Large intestine (tissue), 12 donors: ENCODE measurements around the gene CBS. TPM values are rescaled to one million over a fixed set of nuclear protein-coding genes. Genes with fewer than 3 reads are reported as not detected.
"Not testable (repeated sequence)": the region's sequence is repeated elsewhere in the genome, so short reads cannot be mapped to it uniquely, and the experiment has no call there.

Experiments used
- DNase-seq, 2 donors: peaks; one replicate each; pipeline versions ENCODE4 v3.0.0 to v3.0.0-alpha.2; 2013
- H3K27ac ChIP-seq: one replicate; pipeline ENCODE4 v1.5.1; 2013; ENCODE audit warnings: low read length
- H3K27me3 ChIP-seq: 2 replicates; pipeline ENCODE4 v1.6.1; 2013; ENCODE audit warnings: low read length; ENCODE audit not compliant: control insufficient read depth, insufficient read depth
- H3K36me3 ChIP-seq: 2 replicates; pipeline ENCODE4 v1.6.1; 2013; ENCODE audit warnings: low read length; ENCODE audit not compliant: control insufficient read depth, insufficient read depth
- H3K4me1 ChIP-seq: one replicate; pipeline ENCODE4 v1.6.1; 2013; ENCODE audit warnings: low read length; ENCODE audit not compliant: control insufficient read depth, insufficient read depth
- H3K4me3 ChIP-seq: one replicate; pipeline ENCODE4 v1.5.1; 2013; ENCODE audit warnings: low read length
- H3K9me3 ChIP-seq: one replicate; pipeline ENCODE4 v1.6.1; 2013; ENCODE audit warnings: mild to moderate bottlenecking, low read depth, low read length, moderate library complexity; ENCODE audit not compliant: control insufficient read depth
- WGBS: methylation state at CpG from one replicate; pipeline ENCODE4 v1.1.5; 2013; ENCODE audit warnings: low lambda C conversion rate; ENCODE audit not compliant: insufficient coverage; 5-methylcytosine and 5-hydroxymethylcytosine counted together
- long read RNA-seq, 11 donors: transcript quantifications; one replicate each; lab custom pipeline, GENCODE V29; 2026
- polyA plus RNA-seq: library from polyadenylated mRNA; unstranded; fragments of 120-200 nt; gene quantifications from one replicate; pipeline ENCODE4 v1.2.1, GENCODE V29; 2013

CBS gene
- 8.5 TPM for polyA plus RNA-seq
- long read RNA-seq, donor 1: 0 reads
- long read RNA-seq, donor 2: 0 reads
- long read RNA-seq, donor 3, partial matches to known transcripts: 6 of 7 reads
- long read RNA-seq, donor 3, other reads (novel, unspliced or antisense): 0 of 7 reads
- long read RNA-seq, donor 4: 0 reads
- long read RNA-seq, donor 5, partial matches to known transcripts: 0 of 1 reads
- long read RNA-seq, donor 5, other reads (novel, unspliced or antisense): 0 of 1 reads
- long read RNA-seq, donor 6, partial matches to known transcripts: 0 of 2 reads
- long read RNA-seq, donor 6, other reads (novel, unspliced or antisense): 0 of 2 reads
- long read RNA-seq, donor 7, partial matches to known transcripts: 0 of 4 reads
- long read RNA-seq, donor 7, other reads (novel, unspliced or antisense): 0 of 4 reads
- long read RNA-seq, donor 8: 0 reads
- long read RNA-seq, donor 9: 0 reads
- long read RNA-seq, donor 10: 0 reads
- long read RNA-seq, donor 11: 0 reads

DNA sequence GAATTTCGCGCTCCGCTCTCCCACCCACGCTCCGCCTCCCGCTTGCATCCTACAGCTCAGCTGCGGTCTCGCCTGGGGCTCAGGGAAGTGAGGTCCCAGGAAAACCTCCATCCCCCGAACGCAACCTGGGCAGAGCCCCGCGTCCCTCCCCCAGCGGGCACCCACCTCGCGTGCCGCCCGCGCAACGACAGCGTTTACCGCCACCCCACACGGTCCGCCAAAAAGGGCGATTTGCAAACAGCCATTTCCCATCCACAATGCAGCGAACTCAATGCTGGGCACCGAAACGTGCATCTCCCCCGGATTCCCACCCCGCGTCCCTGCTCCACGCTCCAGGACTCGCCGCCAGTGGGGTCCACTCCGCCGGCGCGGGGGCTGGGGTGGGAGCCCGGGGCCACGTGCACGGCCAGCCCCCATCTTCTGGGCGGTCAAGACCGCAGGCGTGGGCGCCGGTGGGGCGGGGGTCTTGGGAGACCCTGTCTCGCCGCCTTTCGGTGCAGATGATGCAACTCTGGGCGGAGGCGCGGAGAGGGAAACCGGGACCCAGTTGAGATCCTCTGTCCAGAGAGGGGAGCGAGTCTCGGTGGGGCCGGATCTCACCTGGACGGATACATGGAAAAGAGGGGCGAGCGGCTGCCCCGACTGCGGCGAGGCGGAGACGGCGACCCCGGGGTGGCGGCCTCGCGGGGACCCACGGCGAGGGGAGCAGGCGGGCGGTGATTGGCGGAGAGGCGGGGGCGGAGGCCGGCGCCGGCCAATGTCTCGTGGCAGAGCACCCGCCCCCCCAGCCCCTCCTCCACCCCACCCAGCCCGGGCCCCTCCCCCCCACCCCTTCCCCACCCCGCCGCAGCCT is at the start of gene CBS:
Gene CBS, minus strand, starts transcription at position 666 of the 853 bp plus-strand sequence. CDS start 3,642 bp downstream, outside the sequence.
- not testable (repeated sequence) for H3K27ac ChIP-seq, H3K36me3 ChIP-seq, H3K27me3 ChIP-seq, H3K4me3 ChIP-seq, H3K4me1 ChIP-seq, H3K9me3 ChIP-seq, DNase-seq
- WGBS: no CpG with 5 or more reads among the region's 84 CpGs

DNA sequence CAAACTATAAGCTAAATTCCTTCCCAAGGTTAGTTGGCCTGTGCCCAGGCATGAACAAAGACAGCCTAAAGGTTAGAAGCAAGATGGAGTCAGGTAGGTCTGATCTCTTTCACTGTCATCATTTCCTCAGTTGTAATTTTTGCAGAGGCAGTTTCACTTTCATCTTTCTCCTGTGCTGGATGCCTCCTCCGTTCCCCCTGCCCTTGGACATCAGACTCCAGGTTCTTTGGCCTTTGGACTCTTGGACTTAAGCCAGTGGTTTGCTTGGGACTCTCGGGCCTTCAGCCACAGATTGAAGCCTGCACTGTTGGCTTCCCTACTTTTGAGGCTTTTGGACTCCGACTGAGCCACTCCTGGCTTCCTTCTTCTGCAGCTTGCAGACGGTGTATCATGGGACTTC is 40.3 kb upstream of the CBS start:
- not testable (repeated sequence) for H3K36me3 ChIP-seq, H3K4me3 ChIP-seq, DNase-seq, H3K27ac ChIP-seq, H3K27me3 ChIP-seq, H3K9me3 ChIP-seq, H3K4me1 ChIP-seq
- WGBS: no CpG with 5 or more reads among the region's 4 CpGs

DNA sequence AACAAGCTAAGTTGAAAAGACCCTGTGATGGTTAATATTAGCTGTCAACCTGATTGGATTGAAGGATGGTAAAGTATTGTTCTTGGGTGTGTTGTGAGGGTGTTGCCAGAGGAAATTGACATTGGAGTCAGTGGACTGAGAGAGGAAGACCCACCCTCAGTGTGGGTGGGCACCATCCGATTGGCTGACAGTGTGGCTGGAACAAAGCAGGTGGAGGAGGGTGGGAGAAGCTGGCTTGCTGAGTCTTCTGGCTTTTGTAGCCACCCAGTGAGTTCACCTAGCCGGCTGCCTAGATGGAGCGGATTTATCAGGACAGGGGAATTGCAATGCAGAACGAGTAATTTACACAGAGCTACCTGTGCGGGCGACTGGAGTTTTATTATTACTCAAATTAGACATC is 38.8 kb upstream of the CBS start:
- H3K27ac ChIP-seq, H3K27me3 ChIP-seq, H3K4me3 ChIP-seq, H3K9me3 ChIP-seq, H3K36me3 ChIP-seq, H3K4me1 ChIP-seq, DNase-seq: not testable (repeated sequence)
- no CpG with 5 or more reads among the region's 6 CpGs for WGBS

DNA sequence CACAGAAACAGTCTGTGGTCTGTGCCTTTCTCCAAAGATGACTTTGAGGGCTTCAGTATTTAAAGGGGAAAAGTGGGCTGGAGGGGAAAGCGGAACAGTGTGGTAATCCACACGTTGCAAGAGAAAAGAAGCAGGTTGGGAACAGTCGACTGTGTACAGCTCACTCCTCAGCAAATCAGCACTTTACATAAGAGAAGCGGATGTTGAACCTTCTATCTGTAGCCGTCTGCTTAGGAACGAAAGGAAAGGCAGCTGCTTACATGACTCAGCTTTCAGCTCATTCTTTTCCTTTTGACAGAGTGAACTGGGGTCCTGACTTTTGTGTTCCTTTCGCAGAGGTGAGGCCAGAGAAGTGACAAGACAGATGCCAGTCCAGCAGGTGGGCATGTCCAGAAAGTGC is 33.4 kb upstream of the CBS start:
- no CpG with 5 or more reads among the region's 7 CpGs for WGBS

DNA sequence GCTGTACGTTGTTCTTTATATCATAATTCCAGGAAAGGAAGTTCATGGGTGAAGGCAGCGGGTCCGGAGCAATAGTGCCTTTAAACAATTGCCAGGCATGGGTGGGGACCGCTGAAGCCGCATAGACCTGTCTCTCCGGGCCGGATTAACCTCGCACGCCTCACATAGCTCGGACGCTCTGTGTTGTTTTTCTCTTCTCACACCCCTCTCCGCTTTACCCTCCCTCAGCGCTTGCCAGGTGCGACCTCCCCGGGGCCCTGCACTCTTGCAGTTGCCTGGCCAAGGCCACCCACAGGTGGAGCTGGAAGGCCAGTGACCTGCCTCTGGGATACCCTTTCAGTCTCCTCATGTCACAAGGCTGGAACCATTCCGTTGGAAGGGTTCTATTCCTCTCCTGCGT is 32.5 kb upstream of the CBS start:
- not testable (repeated sequence) for H3K27me3 ChIP-seq, DNase-seq, H3K4me3 ChIP-seq, H3K27ac ChIP-seq, H3K4me1 ChIP-seq, H3K9me3 ChIP-seq, H3K36me3 ChIP-seq
- no CpG with 5 or more reads among the region's 17 CpGs for WGBS

More for the DNA sequence above, 33.4 kb upstream of the CBS start:
- not testable (repeated sequence) for H3K4me3 ChIP-seq, H3K27me3 ChIP-seq, H3K4me1 ChIP-seq, H3K9me3 ChIP-seq, DNase-seq, H3K27ac ChIP-seq, H3K36me3 ChIP-seq

DNA sequence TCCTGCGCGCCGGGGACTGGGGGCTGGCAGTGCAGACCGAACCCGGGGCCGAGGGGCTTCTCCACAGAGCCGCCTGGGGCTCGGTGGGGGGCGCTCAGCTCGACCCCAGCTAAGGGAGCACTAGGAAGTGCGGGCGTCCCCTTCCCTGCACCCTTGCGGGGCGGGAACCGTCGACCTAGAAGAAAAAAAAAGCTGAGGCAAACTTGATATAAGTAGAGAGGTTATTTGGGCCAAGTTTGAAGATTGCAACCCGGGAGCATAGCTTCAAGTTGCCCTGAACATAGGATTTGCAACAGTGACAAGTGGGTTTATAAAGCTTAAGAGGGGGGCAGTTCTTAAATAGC is 32.1 kb upstream of the CBS start:
- not testable (repeated sequence) for H3K9me3 ChIP-seq, H3K27ac ChIP-seq, H3K4me3 ChIP-seq, H3K4me1 ChIP-seq, H3K27me3 ChIP-seq, H3K36me3 ChIP-seq, DNase-seq
- no CpG with 5 or more reads among the region's 17 CpGs for WGBS

DNA sequence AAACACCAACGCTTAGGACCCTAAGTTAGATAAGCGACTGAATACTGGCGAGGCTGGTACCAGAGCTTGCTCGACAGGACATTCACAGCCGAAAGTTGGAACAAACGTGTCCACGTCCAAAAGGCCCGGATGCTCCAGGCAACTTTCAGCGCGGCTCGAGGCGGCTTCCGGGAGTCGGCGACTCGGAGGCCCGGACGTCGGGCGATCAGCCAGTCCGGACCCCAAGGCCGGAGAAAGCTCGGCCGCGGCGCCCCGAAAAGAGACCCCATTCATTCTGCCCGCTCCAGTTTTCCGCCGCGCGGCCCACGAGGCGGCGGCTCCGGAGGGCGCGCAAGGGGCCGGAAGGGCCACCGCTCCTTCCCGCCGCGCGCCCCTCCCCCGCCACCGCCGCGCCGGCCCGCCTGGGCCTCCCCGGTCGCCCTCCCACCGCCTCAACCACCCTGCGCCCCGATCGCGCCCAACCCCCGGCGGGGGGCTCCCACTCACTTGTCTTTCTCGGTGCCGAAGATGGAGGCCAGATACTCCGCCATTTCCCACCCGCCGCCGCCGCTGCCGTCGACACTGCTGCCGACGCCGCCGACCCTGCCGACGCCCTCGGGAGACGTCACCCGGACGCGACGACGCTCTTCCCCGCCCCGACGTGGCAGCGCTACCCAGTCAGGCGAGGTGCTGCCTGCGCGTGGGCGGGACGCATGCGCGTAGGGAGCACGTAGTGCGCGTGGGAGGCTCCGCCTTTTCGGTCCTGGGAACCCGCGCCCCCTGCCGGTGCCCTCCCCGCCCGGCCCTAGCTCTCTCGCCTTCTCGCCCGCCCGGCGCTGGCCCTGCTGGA is 31.5 kb upstream of the CBS start, which contains the start of gene U2AF1:
Gene U2AF1, minus strand, starts transcription at position 606 of the 829 bp plus-strand sequence. Its CDS starts 76 bp downstream, at position 530.
- not testable (repeated sequence) for H3K4me1 ChIP-seq, H3K36me3 ChIP-seq, DNase-seq, H3K4me3 ChIP-seq, H3K9me3 ChIP-seq, H3K27ac ChIP-seq, H3K27me3 ChIP-seq
- no CpG with 5 or more reads among the region's 107 CpGs for WGBS

DNA sequence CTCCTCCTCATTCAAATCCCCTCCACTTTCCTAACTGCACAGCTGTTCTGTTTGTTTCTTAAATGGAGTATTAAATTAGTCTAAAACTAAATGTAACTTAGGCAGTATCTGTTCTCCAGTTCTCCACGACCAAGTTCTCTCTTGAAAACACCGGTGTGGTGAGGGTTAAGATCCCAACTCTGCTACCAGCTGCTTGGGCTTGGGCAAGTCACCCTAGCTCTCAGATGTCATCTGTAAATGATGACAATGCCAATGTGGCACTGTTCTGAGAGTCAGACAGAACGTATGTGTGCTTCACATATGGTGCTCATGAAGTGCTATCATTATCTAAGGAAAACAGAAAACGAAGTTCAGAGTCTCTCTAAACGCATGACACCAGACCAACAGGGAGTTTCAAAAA is 29.0 kb upstream of the CBS start:
- not testable (repeated sequence) for H3K4me1 ChIP-seq, H3K4me3 ChIP-seq, H3K27ac ChIP-seq, H3K27me3 ChIP-seq, DNase-seq, H3K9me3 ChIP-seq, H3K36me3 ChIP-seq
- no CpG with 5 or more reads among the region's 5 CpGs for WGBS

DNA sequence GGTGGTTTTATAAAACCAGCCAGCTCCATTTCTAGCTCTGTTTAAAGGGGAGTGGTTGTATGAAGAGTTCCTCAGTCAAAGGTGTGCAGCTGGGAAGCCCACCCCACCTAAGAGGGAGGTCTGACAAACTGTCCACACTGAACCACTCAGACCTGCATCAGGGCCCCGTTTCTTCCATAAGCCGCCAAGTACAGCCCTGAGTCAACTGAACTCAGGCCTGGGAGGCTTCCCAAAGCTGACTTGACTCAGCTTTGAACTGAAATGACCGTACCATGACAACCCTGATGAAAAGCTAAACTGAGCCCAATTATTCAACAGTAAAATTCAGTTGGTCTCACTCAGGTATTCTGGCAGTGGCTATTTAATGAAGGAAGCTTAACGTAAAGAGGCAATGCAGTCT is 26.6 kb upstream of the CBS start:
- H3K4me3 ChIP-seq: not testable (repeated sequence)
- WGBS: no CpG with 5 or more reads among the region's 4 CpGs

DNA sequence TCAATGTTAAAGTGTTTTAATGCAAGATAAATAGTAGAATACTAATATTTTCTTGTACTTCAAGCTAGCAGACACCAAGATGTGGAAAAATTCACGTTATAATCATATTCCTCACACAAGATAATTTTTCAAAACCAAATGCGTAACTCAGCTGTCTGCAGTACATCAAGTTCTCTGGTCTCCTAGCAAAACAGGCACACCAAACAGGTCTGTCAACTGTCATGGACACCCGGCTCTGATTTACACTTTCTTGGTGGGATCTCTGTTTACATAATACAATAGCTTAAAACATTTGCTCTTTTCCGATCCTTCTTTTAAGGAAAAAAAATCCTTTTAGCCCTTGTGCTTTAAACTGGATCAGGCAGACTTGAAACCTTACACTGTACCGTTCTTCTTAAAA is 26.0 kb upstream of the CBS start:
- H3K27ac ChIP-seq, H3K9me3 ChIP-seq, DNase-seq, H3K36me3 ChIP-seq, H3K27me3 ChIP-seq, H3K4me3 ChIP-seq, H3K4me1 ChIP-seq: not testable (repeated sequence)
- WGBS: no CpG with 5 or more reads among the region's 5 CpGs

More for the DNA sequence above, 26.6 kb upstream of the CBS start:
- H3K9me3 ChIP-seq, DNase-seq, H3K27ac ChIP-seq, H3K4me1 ChIP-seq, H3K36me3 ChIP-seq, H3K27me3 ChIP-seq: not testable (repeated sequence)
